Stromal cell of bone marrow (primary cell): Measurements from ENCODE around the gene THG1L.
A peak's percentile ranks its signal among the peaks of the same experiment; 100 is the strongest.
"Not testable (repeated sequence)": the region's sequence is repeated elsewhere in the genome, so short reads cannot be mapped to it uniquely, and the experiment has no call there.

Experiments
- DNase-seq: peaks from one replicate; pipeline ENCODE4 v3.0.0-alpha.2; 2012; ENCODE audit warnings: low read depth

THG1L gene

DNA sequence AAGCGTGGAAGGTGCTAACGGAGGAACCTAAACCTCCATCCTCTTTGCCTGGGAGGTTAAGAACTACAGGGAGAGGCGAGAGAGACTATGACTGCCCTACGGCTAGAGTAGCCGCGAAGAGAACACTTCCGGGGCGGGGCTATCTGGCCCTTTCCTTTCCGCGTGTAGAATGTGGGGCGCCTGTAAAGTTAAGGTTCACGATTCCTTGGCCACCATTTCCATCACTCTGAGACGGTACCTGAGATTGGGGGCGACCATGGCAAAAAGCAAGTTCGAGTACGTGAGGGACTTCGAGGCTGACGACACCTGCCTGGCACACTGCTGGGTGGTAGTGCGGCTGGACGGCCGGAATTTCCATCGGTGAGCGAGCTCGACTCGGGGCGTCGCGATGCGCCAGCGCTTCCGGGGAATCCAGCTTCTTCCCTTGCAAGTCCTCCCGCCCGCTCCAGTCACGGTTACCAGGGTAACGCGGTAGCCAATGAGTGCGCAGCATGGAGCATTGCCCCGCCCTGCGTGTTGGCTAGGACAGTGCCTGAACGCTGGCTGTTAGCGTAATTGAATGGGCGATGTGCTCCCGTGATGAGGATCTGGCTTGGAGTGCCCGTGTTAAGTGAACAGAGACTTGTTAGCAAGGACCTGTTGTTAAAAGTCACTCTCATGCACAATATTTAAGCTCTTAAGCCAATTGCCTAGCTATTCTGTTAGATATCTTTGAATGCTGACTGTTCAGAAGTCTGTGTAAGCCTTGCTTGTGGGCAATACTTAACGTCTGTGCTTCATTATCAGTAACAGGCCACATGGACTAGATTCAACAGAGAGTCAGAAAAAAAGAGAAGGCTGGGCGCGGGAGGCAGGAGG is at the start of gene THG1L:
THG1L (plus strand) TSS at position 149 of the 858 bp plus-strand sequence; CDS start at position 170, 21 bp downstream.
- DNase-seq, result peak; percentile 97

GRCh38 chr5:157682257-157682656 is 49.0 kb upstream of the THG1L start:
- DNase-seq, result no peak

DNA sequence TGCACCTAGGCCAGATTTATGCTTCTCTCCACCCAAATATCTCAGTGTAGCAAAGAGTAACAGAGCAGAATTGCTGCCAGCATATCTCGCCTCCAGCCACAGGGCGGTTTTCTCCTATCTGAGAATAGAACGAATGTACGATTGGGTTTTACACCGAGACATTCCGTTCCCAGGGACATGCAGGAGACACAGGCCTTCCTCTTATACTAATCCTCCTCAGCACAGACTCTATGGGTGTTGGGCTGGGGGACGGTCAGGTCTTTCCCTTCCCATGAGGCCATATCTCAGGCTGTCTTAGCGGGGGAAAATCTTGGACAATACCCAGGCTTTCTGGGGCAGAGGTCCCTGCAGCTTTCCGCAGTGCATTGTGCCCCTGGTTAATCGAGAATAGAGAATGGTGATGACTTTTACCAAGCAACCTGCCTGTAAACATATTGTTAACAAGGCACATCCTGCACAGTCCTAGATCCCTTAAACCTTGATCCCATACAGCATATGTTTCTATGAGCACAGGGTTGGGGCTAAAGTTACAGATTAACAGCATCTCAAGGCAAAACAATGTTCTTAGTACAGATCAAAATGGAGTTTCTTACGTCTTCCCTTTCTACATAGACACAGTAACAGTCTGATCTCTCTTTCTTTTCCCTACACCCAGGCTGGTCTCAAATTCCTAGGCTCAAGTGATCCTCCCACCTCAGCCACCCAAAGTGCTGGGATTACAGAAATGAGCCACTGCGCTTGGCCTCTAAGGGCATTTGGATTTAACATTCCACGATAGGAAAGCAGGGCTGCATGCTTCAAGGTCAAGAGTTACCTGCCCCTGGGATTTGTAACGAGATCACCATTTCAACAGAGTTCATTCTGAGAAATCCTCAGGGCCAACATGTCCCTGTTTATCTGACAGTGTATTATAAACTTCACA is 44.7 kb upstream of the THG1L start:
- DNase-seq, result not testable (repeated sequence)

- DNase-seq, result no peak
Observed at GRCh38 chr5:157687198-157687554, 44.0 kb upstream of the THG1L start.

DNA sequence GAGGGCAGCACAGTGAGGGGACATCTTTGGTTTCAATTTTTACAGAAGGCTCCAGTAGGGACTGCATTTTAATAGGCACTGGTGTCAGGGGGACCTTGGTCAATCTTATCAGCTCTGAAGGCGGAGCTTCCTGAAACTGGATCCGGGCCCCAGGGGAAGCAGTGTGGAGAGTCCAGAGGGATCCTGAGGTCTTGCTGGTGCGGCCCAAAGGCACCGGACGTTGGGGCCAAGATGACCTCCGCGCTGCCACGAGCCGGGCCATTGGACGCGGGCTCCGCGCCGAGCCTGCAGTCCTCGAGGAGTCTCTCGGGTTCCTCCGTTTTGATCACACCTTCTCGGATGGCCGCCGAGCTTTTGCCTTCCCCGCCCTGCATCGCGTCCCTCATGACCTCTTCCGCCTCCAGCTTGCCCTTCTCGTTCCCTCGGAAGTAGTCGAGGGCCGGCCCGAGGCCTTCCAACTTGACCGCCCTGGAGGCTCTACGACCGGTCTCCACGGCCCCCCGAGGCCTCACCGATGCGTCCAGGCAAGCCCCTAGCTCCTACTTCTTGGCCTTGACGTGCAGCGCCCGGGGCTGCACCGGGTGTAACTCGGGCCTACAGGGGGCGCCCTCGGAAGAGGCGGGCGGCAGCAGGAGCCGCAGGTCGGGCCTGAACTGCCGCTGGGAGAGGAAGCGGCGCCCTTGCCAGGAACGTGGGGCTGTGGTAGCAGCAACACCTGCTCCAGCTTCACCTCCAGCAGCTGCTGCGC is 41.1 kb upstream of the THG1L start:
- DNase-seq, result no peak

DNA sequence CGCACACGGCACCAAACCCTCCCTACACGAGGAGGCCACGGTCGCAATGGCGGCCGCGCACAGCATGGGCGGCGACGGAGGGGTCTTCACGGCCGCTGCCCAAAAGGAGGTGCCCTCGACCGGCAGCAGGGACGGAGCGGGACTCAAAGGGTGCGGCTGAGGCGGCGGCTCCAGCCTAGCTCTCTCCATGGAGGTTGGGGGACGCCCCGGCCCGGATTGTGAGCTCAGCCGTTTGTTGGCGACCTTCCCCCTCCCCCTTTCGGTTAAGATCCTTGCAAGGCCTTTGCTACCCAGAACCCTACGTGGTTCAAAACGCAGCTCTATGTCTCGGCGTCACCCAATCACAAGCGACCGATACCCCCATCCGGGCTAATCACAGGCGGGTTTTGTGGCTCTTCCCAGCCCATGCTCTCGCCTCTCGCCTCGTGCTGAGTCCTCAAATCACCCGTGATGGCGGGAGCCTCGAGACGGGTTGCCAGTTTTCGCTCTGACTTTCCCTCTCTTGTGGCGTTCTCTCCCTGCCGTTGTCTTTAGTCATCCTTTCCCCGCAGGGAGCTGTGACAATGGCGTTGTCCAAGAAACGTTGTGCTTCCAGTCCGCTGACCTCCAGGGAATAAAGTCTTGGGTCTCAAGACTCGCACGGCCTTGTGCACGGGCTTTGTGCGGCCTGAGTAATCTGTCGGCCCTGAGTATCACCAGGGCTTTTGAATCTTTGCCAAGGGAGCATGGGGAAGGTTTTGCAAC is 40.4 kb upstream of the THG1L start:
- DNase-seq, result no peak

GRCh38 chr5:157693816-157694215 is 37.4 kb upstream of the THG1L start:
- not testable (repeated sequence) for DNase-seq

GRCh38 chr5:157696154-157696553 is 35.1 kb upstream of the THG1L start:
- not testable (repeated sequence) for DNase-seq

DNA sequence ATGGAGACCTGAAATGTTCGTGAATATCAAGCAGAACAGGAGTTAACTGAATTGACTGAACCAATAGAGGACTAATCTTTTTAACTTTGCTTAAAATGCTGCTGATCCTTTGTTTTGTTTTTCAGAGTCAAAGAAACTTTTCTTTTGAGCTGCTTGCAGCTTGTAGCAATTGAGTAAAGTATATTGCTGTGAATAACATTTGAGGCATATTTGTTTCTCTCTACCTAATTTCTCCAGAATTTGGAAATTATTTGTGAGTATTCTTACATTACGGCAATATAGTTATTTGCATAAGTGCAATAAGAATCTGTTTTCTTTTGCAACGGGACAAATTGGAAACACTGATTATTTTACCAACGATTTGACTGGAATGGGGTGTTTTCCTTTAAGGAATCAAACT is 32.5 kb upstream of the THG1L start:
- DNase-seq, result not testable (repeated sequence)

GRCh38 chr5:157703736-157704135 is 27.5 kb upstream of the THG1L start:
- no peak for DNase-seq

DNA sequence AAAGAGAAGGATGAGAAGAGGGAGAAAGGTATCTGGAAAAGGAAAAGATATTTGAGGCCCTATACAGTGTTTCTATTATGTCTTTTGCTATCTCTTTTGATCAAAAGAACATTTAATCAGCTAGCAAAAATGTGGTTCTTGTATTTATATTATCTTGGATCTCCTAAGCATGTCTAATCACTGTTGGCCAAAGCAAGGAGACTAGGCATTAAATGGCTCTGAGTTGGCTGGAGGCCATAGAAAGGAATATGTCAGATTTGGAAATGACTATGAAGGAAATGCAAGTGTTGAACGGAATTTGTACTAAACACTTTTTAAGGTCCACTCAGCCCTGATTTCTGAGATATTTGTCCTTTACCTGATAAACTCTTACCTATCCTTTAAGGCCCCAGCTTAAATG is 22.4 kb upstream of the THG1L start:
- DNase-seq, result no peak

DNA sequence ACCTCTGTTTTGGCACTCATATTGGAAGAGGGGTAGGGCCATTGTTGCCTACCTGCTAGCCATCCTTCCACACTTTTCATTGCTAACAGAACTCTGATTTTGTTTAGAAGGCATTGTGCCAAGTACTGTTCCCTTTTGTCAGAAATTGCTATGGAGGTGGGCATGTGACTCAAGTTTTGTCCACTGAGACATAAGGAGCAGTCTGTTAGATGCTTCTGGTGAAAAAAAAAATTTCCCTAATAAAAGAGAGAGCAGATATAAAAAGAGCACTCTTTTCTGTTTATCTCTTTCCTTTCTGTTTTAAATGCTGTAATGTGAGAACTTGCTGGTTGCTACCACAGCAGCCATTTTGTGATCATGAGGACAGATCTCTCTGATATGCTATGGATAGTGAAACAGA is 21.9 kb upstream of the THG1L start:
- no peak for DNase-seq

GRCh38 chr5:157710431-157710830 is 20.8 kb upstream of the THG1L start:
- no peak for DNase-seq

GRCh38 chr5:157710882-157711281 is 20.3 kb upstream of the THG1L start:
- peak; percentile 61 for DNase-seq

DNA sequence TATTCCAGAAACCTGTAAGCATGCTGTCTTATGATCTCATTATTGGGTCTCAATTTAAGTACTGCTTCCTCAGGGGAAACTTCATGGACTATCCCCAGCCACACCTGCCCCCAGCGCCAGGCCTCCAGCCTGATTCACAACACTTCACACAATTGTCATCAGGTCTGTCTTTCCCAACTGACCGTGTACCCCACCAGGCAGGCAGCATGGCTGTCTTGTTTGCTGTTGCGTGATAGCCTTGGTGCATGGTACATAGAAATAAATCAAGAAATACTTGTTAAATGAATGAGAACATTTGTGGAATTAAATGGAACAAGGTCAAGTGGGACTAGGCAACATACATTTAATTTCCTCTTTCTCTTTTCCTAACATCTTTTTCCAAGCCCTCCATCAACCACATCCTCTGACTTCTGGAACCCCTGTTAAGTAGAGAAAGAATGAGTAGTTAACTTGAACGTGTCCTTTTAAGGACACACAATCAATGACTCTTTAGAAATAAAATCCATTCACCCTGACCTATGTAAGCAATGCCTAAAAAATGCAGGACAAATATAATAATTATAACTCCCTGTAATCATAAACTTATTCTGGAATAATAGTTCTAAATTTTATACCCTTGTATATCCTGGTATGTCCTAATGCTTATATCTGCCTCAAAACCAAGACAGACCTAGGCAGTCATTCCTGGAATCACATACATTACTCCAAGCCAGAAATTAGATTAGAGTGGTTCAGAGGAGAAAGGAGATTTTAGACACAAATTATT is 17.2 kb upstream of the THG1L start:
- DNase-seq, result no peak

DNA sequence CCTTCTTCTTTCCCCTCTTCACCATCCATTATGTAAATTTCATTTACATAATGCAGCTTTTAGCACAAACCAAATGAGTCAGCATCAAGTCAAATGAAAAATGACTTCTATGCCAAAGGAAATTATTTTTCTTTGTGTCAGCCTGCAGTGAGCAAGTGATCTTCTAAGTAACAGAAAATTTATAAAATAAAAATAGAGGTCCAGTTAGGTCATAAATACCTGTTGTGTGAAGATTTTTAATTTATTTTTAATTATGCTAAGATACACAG is 16.7 kb upstream of the THG1L start:
- no peak for DNase-seq

DNA sequence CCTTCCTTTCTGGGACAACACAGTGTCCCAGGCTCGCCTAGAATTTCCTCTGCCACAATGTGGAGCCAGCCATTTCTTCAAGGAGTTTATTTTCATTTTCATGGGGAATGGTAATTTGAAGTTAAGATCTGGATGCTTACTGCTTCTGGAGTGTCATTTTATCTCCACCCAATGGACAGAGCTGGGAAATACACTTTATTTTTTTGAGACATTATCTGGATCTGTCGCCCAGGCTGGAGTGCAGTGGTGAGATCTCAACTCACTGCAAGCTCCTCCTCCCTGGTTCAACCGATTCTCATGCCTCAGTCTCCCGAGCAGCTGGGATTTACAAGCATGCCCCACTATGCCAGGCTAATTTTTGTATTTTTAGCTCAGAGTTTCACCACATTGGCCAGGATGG is 12.7 kb upstream of the THG1L start:
- DNase-seq, result peak; percentile 63

DNA sequence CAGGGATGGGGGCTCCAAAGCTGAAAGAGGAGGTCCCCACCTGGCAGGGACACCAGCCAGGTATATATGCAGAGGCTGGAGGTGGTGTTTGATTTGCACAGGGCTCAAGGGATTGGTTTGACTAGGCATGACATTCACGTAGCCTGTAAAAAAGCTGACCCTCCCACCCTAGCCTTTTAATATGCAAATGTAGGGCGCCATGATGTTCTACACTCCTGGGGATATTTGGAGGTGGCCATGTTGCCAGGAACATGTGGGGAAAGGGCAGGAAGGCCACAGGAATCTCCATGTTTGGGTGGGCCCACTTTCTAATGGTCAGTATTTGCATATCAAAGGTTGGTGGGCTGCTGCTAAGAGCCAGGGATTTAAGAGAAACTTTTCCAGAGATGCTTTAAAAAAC is 12.0 kb upstream of the THG1L start:
- no peak for DNase-seq

DNA sequence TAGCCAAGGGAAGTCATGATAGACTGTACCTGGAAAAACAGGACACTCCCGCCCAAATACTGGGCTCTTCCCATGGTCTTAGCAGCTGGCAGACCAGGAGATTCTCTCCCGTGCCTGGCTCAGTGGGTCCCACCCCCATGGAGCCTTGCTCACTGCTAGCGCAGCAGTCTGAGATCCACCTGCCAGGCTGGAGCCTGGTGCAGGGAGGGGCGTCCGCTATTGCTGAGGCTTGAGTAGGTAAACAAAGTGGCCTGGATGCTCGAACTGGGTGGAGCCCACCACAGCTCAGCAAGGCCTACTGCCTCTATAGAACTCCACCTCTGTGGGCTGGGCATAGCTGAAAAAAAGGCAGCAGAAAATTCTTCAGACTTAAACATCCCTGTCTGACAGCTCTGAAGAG is 10.1 kb upstream of the THG1L start:
- no peak for DNase-seq

DNA sequence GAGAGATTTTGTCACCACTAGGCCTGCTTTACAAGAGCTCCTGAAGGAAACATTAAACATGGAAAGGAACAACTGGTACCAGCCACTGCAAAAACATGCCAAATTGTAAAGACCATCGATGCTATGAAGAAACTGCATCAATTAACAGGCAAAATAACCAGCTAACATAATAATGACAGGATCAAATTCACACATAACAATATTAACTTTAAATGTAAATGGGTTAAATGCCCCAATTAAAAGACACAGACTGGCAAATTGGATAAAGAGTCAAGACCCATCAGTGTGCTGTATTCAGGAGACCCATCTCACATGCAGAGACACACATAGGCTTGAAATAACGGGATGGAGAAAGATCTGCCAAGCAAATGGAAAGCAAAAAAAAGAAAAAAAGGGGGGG is 8.3 kb upstream of the THG1L start:
- not testable (repeated sequence) for DNase-seq

DNA sequence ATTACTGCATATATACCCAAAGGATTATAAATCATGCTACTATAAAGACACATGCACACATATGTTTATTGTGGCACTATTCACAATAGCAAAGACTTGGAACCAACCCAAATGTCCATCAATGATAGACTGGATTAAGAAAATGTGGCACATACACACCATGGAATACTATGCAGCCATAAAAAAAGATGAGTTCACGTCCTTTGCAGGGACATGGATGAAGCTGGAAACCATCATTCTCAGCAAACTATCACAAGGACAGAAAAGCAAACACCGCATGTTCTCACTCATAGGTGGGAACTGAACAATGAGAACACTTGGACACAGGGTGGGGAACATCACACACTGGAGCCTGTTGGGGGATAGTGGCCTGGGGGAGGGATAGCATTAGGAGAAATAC is 4.6 kb upstream of the THG1L start:
- DNase-seq, result not testable (repeated sequence)
